ENCODE results near the gene RANBP17.

GRCh38 chr5:171295801-171296200, 434.0 kb downstream of the RANBP17 start:
- no peak for TF ChIP-seq EZH2 (IDR thresholded peaks at IDR 0.05; ENCODE audit: borderline replicate concordance, insufficient read depth, low read depth, low read length, poor library complexity, severe bottlenecking)
- TF ChIP-seq CTCF (IDR thresholded peaks at IDR 0.05): no peak
